ENCODE results near the gene CHN2. TPM values are rescaled to one million over a fixed set of nuclear protein-coding genes. Genes with fewer than 3 reads are reported as not detected.

The CHN2 gene
- total RNA-seq, 1 experiment from 2014 or later, result not detected

DNA sequence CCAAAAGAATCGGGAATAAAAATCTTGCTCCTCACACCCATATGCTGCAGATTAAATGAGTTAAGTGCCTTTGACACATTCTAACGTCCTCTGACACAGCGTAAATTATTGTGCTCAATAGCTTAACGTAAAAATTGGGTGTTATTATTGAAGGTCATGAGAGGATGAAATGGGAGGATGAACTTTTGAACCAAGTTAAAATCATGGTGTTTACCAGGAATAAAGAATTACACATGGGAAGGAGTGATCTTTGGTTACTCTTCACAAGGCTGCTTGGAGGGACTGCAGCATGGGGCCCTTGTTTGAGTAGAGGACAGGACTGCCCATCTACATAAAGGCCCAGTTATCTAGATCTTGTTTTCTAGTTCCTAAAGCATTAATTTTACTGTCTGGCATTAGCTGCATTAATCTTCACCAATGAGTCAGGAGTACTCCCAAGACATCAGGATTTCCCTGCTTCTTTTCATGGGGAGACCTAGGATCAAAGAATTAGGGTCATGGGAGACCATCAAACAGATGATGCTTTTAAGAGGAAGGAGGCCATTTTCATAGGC lies 284.2 kb downstream of the CHN2 start:
- in situ Hi-C loops (cut with HindIII; ENCODE audit: low pct_unique_long_range_greater_than_20kb, low sequenced_read_pairs), result no loop called here

DNA sequence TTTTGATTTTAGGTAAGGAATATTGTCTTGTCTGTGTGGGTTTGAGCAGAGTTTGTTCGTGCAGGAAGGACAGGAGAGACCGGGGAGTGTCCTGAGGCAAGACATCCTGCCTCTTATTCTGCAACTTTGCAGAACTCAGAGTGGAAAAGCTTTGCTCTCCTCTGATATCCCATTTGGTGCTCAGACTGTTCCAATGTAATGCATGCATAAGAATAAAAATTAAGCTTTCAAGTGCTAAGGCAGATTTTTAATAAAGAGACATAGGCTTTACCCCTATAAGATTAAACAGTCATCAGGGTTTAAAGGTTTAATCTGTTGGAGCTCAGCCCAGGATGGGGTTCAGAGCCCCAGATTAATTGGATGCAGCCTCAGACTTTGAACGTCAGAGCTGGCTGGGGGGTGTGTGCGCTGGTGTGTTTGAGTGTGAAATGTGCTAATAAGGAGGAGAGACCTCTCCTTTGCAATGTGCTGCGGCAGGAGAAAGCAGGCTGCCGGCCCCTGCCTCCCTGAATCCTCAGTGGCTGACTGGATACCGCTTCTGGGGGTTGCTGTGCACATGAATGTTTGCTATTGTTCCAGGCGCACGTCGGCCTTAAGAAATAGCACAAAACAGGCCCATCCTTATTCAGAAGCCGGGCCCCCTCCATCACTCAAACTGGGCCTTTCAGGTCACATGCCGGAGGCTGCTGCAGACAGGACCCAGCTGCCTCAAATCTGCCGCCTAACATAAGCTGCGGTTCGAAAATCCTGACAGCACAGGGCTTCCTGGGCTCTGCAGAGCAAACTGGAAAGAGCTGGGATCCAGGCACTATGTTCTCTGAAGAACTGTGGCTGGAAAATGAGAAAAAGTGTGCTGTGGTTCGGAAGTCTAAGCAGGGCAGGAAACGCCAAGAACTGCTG lies 285.0 kb downstream of the CHN2 start:
- in situ Hi-C loops (cut with HindIII; ENCODE audit: low pct_unique_long_range_greater_than_20kb, low sequenced_read_pairs), result no loop called here
- DNase-seq (ENCODE audit: low read depth), result no peak

More for the DNA sequence above, 284.2 kb downstream of the CHN2 start:
- no peak for DNase-seq (ENCODE audit: low read depth)

DNA sequence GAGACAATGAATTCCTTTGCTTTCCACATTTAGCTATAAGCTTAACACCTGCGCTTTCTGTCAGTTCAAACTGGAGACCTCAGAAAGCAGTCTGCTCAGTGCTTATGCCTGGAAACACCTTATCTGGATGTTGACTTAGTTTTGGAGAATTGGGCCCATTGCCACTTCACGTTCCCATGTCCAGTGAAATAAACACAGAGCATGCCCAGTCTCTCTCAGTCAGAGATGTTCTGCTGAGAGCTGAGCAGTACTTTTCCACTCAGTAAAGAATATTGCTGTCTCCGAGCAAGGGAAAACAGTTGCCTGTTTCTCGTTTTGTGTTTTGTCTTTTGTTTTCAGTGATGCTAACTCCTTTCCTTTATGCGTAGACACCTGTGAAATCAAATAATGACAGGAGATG lies 285.9 kb downstream of the CHN2 start:
- DNase-seq (ENCODE audit: low read depth), result no peak
- in situ Hi-C loops (cut with HindIII; ENCODE audit: low pct_unique_long_range_greater_than_20kb, low sequenced_read_pairs), result no loop called here

DNA sequence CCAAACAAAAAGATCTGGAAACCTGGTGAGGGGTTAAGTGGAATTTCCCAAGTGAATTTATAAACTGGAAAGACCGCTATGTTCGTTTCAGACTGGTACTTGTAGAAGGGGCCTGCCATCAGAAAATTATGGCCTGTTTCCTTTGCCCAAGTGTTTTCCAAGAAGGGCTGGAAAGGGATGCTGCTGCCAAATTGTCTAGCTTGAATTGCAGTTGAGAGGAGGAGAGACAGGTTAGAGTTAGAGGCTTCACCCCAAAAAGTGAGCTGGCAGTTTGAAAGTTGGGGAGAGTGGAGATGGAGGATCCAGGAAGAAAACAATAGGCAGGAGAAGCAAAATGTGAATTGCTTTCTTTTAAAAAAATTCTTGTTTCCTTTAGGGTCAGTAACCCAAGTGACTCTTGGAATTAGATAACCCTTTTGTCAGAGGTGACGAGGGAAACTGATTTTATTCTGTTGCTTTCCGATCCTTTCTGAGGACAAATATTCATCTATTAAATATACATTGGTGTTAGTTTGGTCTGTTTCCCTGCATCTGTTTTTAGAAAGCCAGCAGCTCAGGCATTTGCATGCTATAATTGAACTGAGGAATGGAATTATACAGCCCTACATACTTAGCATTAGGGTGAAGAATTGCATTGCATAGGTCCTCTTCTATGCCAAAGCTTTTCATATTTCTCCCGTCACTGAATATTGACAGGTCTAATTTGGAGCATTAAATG lies 286.5 kb downstream of the CHN2 start:
- in situ Hi-C loops (cut with HindIII; ENCODE audit: low pct_unique_long_range_greater_than_20kb, low sequenced_read_pairs), result no loop called here

DNA sequence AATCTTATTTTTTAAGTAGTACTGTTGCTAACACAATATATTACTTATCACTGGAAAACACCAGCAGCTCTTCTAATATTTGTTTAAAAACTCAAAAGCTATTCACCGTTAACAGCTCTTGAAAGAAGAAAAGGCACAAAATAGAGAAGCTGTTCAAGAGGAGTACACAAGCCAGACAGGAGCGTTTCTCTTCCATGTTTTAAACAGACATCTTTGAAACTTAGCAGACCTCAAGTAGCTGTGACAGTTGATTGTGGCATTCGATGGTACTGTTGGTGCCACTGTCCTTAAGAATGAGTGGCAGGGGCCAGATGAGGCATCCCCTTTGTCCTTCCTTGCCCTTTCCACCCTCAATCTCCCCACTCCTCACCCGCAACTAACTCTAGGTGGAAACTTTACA lies 287.5 kb downstream of the CHN2 start:
- DNase-seq (ENCODE audit: low read depth), result no peak
- in situ Hi-C loops (cut with HindIII; ENCODE audit: low pct_unique_long_range_greater_than_20kb, low sequenced_read_pairs), result no loop called here

More for the DNA sequence above, 286.5 kb downstream of the CHN2 start:
- no peak for DNase-seq (ENCODE audit: low read depth)

DNA sequence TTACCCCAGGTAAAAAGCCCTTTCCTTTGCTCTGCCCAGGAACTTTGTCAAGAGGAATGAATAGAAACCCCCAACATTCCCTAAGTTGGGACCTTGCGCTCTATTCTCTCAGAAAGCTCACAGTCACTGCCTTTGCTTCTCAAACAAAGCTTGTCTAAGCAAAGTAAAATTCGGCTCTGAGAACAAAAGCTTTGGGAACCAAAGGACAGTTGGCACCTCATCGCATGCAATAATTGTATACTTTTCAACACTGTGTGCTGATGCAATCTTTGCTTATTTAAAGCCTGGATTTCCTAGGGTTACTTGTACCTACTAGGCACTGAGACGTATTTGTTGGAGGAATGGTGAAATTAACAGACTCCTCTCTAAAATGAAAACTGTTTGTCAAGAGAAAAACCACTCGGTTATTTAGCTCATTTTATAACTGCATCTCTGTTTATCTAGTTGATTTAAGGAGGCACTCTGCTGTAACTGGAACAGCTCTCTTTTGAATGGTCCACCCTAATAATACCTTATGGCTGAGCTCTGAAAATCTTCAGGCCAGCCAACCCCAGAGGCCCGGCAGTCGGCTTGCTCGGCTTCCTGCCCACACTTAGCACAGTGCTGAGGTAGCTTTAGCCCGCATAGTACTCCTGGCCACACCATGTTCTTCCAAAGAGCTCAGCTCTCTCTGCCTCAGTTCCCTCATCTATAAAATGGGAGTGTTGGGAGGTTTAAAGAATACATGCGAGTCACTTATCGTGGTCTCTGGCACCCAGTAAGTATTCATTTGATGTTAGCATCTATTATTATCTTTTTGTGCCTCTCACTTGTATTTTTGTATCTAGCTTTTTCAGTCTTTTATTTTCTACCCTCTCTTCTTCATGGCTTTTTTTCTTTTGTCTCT lies 288.9 kb downstream of the CHN2 start:
- in situ Hi-C loops (cut with HindIII; ENCODE audit: low pct_unique_long_range_greater_than_20kb, low sequenced_read_pairs), result no loop called here
- DNase-seq (ENCODE audit: low read depth), result no peak

DNA sequence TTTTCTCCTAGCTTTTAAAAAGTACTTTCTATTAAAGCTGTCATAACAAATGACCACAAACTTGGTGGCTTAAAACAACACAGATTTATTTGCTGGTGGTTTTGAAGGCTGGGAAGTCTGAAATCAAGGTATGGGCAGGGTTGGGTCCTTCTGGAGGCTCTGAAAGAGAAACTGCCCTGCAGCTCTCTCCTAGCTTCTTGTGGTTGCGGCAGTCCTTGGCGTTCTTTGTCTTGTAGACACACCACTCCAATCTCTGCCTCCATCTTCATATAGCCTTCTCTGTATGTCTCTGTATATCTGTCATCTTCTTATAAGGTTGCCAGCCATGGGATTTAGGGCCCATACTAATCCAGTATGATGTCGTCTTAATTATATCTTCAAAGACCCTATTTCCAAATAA lies 289.7 kb downstream of the CHN2 start:
- no peak for DNase-seq (ENCODE audit: low read depth)
- in situ Hi-C loops (cut with HindIII; ENCODE audit: low pct_unique_long_range_greater_than_20kb, low sequenced_read_pairs), result no loop called here

DNA sequence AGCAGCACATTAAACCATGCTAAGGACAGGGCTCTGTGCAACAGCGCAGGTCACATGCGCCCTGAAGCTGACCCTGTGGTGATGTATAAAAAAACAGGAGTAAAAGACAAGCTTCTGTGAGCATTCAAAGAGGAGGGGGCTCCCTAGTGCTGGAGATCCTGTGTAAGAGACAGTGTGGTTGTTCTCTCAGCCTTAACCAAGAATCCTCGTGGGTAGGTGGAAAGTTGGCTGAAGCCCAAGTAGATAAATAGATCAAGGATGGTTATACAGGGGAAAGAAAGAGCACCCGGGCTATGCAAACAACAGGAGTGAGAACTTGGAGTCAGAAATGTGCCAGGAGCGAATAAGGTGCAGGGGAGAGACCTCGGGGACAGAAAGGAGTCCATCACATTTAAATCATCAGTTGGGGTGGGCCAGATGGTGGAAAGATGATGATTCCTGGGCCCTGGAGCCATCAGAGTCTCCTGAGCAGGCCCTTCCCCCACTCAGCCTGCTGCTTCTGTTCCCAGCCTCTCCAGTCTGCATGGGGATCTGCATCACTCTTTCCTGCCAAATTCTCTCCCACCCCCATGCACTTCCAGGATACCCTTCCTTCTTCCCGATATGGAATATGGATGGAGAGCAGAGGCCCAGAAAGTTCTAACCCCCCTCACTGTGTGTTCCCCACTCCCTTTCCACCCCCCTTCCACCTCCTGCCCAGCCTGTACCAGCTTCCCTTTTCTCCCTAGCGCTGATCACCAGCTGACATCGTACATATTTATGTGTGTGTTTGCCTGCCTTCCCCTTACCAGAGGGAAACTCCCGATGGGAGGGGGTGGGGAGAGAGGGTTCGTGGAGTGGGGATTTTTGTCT lies 291.0 kb downstream of the CHN2 start:
- in situ Hi-C loops (cut with HindIII; ENCODE audit: low pct_unique_long_range_greater_than_20kb, low sequenced_read_pairs), result no loop called here
- no peak for DNase-seq (ENCODE audit: low read depth)

DNA sequence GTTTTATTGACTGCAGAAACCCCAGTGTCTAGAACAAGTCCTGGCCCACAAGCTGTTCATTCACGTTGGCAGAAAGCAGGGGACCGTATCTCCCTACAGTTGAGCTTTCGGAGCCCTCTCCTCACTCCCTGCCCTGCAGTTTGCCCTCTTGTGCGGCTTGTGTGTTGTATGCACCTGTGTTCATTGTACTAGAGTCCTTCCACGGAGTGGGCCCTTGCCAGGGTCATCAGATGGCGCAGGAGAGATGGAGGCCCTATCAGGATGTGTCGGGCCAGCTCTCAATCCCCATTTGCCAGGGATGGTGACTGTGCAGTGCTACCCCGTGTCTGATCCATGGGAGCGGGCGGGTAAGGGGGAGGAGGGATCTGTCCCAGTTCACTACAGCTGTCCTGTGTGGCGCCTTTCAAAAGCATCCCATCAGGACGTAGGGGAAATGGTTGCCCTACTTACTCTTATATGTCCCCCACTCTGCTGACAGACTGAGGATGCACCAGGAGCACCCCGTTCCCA lies 291.7 kb downstream of the CHN2 start:
- in situ Hi-C loops (cut with HindIII; ENCODE audit: low pct_unique_long_range_greater_than_20kb, low sequenced_read_pairs), result no loop called here
- DNase-seq (ENCODE audit: low read depth), result no peak

DNA sequence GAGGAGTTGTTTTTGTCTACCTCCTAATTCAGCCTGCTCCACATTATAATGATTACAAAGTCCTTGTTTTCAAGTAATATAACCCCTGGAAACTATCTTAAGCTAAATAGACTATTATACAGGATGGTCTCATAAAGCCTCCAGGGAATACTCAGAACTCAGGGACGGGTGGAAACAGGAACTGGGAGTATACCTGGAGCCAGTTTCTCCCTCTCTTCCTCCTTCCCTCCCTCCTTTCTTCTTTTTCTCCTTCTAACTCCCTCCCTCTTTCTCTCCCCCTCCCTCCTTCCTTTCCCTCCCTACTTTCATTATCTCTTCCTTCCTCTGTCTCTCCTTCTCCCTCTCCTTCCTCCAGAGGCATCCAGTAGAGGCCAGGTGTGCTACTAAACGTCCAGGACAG lies 292.8 kb downstream of the CHN2 start:
- in situ Hi-C loops (cut with HindIII; ENCODE audit: low pct_unique_long_range_greater_than_20kb, low sequenced_read_pairs), result no loop called here
- DNase-seq (ENCODE audit: low read depth), result no peak

DNA sequence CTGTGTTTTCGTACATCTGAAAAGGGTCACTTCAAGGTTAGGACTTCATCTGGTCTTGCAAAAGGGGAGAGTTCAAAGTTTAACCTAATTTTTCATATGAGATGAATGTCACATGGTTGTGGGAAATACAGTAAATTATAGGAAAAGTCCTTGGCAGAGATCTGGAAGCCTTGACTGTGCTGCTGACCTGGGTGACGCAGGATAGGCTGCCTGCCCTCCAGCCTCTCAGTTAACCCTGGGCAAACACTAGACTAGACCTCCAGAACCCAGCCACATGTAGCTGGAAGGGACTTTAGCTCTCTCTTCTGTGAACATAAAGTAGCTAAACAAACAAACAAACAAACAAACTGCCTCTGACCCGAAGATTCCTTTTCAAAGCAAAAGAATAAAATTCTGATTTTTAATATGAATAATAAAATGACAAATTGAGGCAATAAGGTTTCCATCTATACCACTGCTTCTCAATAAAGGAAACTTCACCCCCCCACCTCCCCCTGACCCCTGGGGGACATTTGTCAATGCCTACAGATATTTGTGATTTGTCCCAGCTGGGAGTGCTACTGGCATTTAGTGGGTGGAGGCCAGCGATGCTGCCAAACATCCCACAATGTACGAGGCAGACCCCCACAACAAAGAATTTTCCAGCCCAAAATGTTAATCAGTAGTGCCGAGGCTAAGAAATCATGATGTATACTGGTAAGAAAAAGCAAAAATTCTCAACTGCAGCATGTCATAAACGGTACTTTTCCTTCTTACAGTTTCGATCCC lies 293.8 kb downstream of the CHN2 start:
- in situ Hi-C loops (cut with HindIII; ENCODE audit: low pct_unique_long_range_greater_than_20kb, low sequenced_read_pairs), result no loop called here
- DNase-seq (ENCODE audit: low read depth), result no peak

DNA sequence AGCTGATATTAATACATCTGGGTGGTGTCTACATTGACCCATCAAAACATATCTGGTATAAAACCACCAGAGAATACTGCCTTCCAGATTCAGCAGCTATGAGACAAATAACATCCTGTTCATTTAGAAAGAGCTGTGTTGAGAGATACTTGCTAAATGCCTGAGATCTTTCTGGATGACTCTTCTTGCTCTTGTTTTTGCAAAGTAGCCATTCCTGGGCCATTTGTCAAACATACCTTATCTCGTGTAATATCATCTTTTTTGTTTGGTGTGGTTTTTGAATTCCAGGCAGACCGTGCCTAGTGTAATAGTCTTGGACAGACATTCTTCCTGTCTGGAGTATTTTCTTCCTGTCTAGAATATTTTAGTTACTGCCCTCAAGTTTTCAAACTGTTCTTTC lies 294.4 kb downstream of the CHN2 start:
- DNase-seq (ENCODE audit: low read depth), result no peak
- in situ Hi-C loops (cut with HindIII; ENCODE audit: low pct_unique_long_range_greater_than_20kb, low sequenced_read_pairs), result no loop called here

DNA sequence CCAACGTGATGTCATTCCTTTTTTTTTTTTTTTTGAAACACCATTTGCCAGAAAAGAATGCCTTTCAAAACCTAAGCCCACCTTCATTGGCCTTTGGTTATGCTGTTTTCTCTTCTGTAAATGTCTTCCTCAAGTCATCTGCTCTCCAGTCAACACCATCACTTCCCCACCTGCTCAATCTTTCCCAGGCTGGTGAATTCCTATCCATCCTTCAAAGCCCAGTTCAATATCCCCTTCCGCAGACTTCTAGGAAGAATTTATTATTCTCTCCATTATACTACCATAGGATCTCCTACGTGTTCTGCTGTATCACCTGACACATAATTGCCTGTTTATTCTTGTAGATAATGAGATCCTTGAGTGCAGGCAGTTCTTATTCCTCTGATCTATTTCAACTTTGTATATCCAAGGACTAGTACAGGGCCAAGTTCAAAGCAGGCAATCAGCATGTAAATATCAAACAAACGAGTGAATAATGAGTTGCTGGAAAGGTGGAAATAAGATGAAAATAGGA lies 295.6 kb downstream of the CHN2 start:
- in situ Hi-C loops (cut with HindIII; ENCODE audit: low pct_unique_long_range_greater_than_20kb, low sequenced_read_pairs), result no loop called here

DNA sequence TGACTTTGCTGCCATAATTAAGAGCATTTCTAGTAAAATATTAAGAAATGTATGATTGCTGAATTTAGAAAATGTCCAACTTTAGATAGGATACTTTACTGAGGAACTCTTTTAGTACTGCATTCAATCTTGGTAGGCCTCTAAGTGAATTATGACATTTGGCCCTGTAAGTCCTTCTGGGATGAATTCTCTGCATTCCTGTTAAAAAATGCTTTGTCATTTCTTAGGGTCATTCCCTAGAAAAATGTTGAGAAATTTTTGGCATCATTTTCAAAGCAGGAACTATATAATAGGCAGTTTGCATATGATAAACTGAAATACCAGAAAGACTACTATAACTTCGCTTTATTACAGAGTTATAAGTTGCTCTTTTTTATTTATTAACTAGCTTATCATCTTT lies 299.8 kb downstream of the CHN2 start:
- in situ Hi-C loops (cut with HindIII; ENCODE audit: low pct_unique_long_range_greater_than_20kb, low sequenced_read_pairs), result no loop called here
- DNase-seq (ENCODE audit: low read depth), result no peak

More for the DNA sequence above, 295.6 kb downstream of the CHN2 start:
- DNase-seq (ENCODE audit: low read depth), result no peak

DNA sequence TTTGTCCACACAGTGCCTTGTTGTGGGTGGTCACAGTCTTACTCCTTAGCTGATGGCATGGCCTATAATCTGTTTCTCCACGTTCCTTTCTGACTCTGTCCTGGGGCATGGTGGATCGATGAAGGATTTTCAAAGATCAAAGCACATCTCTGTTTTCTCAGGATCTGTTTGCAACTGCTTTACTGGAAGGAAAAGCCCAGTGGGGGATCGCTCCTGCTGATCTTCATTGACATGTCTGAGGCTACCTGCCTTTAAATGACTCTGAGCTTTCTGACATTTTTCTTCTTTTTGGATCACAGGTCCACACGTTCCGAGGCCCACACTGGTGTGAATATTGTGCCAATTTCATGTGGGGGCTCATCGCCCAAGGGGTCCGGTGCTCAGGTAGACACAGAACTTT lies 301.1 kb downstream of the CHN2 start:
- in situ Hi-C loops (cut with HindIII; ENCODE audit: low pct_unique_long_range_greater_than_20kb, low sequenced_read_pairs), result no loop called here
- no peak for DNase-seq (ENCODE audit: low read depth)

DNA sequence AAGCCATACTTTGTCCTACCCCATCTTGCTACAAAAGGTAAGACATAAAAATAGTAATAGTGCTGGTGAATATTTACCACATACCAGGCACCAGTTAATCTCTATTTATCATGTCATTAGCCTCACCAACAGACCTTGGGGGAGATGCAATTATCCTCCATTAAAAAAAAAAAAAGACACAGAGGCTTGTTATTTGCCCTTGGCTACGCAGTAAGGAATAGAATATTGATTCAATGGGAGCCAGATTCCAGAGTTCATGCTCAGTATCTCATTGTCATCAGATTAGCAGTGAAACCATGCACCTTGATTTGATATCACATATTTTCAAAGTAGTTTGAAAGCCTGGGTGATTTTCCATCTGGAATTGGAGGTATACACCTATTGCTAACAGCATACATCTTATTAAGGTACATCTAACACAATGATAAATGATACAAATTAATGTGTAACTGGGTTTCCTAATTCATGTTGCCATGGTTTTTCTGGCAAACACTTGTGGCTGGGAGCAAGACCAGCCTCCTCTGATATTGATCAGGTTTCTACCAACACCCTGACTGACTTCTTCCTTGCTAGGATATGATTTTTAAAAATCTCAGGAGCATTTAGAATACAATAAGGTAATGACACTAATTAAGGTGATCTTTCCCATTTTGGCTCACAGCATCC lies 301.9 kb downstream of the CHN2 start:
- in situ Hi-C loops (cut with HindIII; ENCODE audit: low pct_unique_long_range_greater_than_20kb, low sequenced_read_pairs), result no loop called here
- DNase-seq (ENCODE audit: low read depth), result no peak

All from Caki2 (cell line).